NOMO-1 treated with DMSO at 0.1 percent for 48 hours (cell line): ENCODE data around the gene SNX14.
A peak's percentile ranks its signal among the peaks of the same experiment; 100 is the strongest.

ENCODE experiments used
- DNase-seq: peaks from one replicate; lab custom pipeline; 2025; ENCODE audit not compliant: unreplicated experiment; lab: John Stamatoyannopoulos, UW

SNX14 gene

GRCh38 chr6:85465762-85466161 lies 127.9 kb downstream of the SNX14 start:
- DNase-seq, result peak; percentile 45

- DNase-seq, result peak; percentile 15
These were observed 128.9 kb downstream of the SNX14 start for GRCh38 chr6:85464722-85465150.

DNA sequence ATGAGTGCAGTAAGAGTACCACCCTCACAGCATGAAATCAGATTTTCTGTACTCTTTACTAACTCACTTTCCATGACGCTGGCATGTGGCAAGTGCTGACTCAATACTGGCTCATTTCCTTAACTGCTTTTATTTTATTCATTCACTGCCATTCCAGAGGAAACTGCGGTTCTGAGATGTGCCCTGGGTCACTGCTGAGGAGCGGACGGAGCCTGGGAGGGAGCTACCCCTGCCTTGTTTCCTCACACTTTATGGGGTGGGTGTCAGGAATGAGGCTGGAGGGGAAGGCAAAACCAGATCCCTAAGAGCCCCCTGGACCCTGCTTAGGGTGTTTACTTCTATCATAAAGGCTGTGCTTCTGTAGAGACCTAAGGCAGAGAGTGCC lies 129.4 kb downstream of the SNX14 start:
- peak; percentile 73 for DNase-seq

GRCh38 chr6:85463621-85464259 lies 129.9 kb downstream of the SNX14 start:
- DNase-seq, result no peak

- DNase-seq, result no peak
These were observed 131.0 kb downstream of the SNX14 start for GRCh38 chr6:85462673-85463072.

- DNase-seq, result no peak
These were observed 131.9 kb downstream of the SNX14 start for GRCh38 chr6:85461798-85462170.

GRCh38 chr6:85460921-85461797 lies 132.5 kb downstream of the SNX14 start:
- DNase-seq, result peak; percentile 80

- DNase-seq, result no peak
These were observed 133.3 kb downstream of the SNX14 start for GRCh38 chr6:85460154-85460920.

- DNase-seq, result no peak
These were observed 134.3 kb downstream of the SNX14 start for GRCh38 chr6:85459224-85459901.

DNA sequence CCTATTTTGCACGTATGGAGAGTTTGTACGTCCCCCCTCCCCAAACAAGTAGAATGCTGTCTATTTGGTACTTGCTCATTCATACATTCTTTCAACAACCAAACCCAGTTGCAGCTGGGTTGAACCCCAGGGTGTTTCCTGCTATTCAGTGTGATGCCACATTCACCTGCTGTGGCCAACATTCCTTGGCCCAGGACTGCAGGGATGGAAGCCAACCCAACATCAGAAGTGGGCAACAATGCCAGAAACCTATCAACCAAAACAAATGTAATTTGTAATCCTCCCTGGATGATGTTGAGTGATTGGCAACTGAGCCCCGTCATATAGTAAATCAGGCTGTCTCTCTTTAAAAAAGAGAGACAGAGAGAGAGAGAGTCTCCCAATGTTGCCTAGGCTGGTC lies 134.9 kb downstream of the SNX14 start:
- no peak for DNase-seq

DNA sequence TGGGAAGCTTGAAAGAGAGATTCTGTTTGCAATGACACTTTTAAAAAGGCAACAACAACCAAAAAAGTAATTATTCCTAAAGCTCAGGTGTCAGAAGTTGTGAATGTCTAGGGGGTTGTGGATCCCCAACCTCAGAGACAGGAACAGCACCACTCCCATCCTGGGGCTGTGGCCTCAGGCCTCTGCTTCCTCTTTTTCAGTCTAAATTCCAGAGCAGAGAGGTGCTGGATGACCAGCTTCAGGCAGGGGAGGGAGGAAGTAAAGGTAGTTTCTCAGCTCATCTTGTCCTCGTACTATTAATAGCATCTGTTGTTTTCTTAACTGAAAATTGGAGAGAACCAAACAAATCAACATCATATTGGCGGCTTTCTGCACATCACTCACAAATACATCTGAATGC lies 135.5 kb downstream of the SNX14 start:
- DNase-seq, result peak; percentile 59

- no peak for DNase-seq
These were observed 136.9 kb downstream of the SNX14 start for GRCh38 chr6:85456782-85457181.
